CD4-positive, alpha-beta T cell (primary cell): ENCODE data around the gene ADGRV1. TPM values are rescaled to one million over a fixed set of nuclear protein-coding genes. Genes with fewer than 3 reads are reported as not detected.
A peak's percentile ranks its signal among the peaks of the same experiment; 100 is the strongest.

Experiments
- ATAC-seq: fragments of 200-7000 bp; cut with Tn5 transposase; one replicate; pipeline ENCODE4 v1.10.0; 2022; ENCODE audit warnings: mild to moderate bottlenecking; ENCODE audit not compliant: poor library complexity
- CTCF ChIA-PET: fragments of 350-600 bp; sonication (Branson Sonifier 250); formaldehyde crosslinking; loops from one replicate; lab custom pipeline; 2021; ENCODE audit warnings: antibody characterized with exemption, inconsistent platforms; lab: Charles Lee
- POLR2A ChIA-PET: fragments of 350-600 bp; sonication (Branson Sonifier 250); formaldehyde crosslinking; loops from one replicate; lab custom pipeline; 2021; ENCODE audit warnings: antibody characterized with exemption, inconsistent platforms; lab: Charles Lee
- DNase-seq, 14 experiments: peaks; one replicate each; pipeline ENCODE4 v3.0.0-alpha.2; 2013 to 2020; ENCODE audit warnings: mixed read lengths in 2 of 14
- H3K27ac ChIP-seq, 2 donors: one replicate each; pipeline versions ENCODE4 v1.5.1 to v1.7.0; 2013; ENCODE audit warnings: low read length in 2 of 2, low read depth in 1 of 2, mild to moderate bottlenecking in 1 of 2
- H3K27me3 ChIP-seq, 2 experiments: 1 replicate in 1 of 2; 2 replicates in 1 of 2; pipeline versions ENCODE4 v1.6.1 to v1.7.0; 2013; ENCODE audit warnings: low read length in 2 of 2, control low read depth in 1 of 2, mild to moderate bottlenecking in 1 of 2, moderate library complexity in 1 of 2; ENCODE audit not compliant: insufficient read depth in 2 of 2, control insufficient read depth in 1 of 2
- H3K36me3 ChIP-seq: one replicate; pipeline ENCODE4 v1.6.1; 2013; ENCODE audit warnings: low read length, control low read depth; ENCODE audit not compliant: insufficient read depth
- H3K4me1 ChIP-seq: one replicate; pipeline ENCODE4 v1.6.1; 2013; ENCODE audit warnings: low read length, control low read depth; ENCODE audit not compliant: insufficient read depth
- H3K4me3 ChIP-seq: one replicate; pipeline ENCODE4 v1.5.1; 2013; ENCODE audit warnings: mild to moderate bottlenecking, low read length, moderate library complexity
- H3K9me3 ChIP-seq, 2 experiments: 1 replicate in 1 of 2; 2 replicates in 1 of 2; pipeline versions ENCODE4 v1.6.1 to v1.7.0; 2013; ENCODE audit warnings: low read length in 2 of 2, mild to moderate bottlenecking in 2 of 2, control low read depth in 1 of 2, moderate library complexity in 1 of 2; ENCODE audit not compliant: control insufficient read depth in 1 of 2, insufficient read depth in 1 of 2
- H3K27ac Mint-ChIP-seq: one replicate; pipeline ENCODE4 v1.8.0; 2020; ENCODE audit warnings: mixed read lengths
- H3K27me3 Mint-ChIP-seq: one replicate; pipeline ENCODE4 v1.8.0; 2021; ENCODE audit warnings: mixed read lengths
- H3K36me3 Mint-ChIP-seq: one replicate; pipeline ENCODE4 v1.8.0; 2021; ENCODE audit warnings: low read depth, mixed read lengths
- H3K4me1 Mint-ChIP-seq: one replicate; pipeline ENCODE4 v1.8.0; 2021; ENCODE audit warnings: low read depth, mixed read lengths
- H3K4me3 Mint-ChIP-seq: one replicate; pipeline ENCODE4 v1.8.0; 2020; ENCODE audit warnings: mild to moderate bottlenecking, mixed read lengths
- H3K9me3 Mint-ChIP-seq: one replicate; pipeline ENCODE4 v1.8.0; 2020; ENCODE audit warnings: mixed read lengths
- intact Hi-C, 2 experiments: fragments of 100-400 bp; cut with DNase I in 1 of 2; cut with micrococcal nuclease in 1 of 2; formaldehyde crosslinking; loops; one replicate each; pipeline versions ENCODE4 v1.15.1 to v1.9.0; 2023 to 2025; cut with DNase I, micrococcal nuclease
- total RNA-seq, 174 experiments: library from RNA in 2 of 174; stranded (reverse) in 2 of 174; gene quantifications; one replicate each; pipeline ENCODE4 v1.2.3 and lab custom pipeline; 2021 to 2026
- TF ChIP-seq, protein P1 (sequence below): fragments of 200-600 bp; IDR thresholded peaks from one replicate; pipeline ENCODE4 v1.8.0; 2022; ENCODE audit warnings: antibody characterized with exemption, mild to moderate bottlenecking

ADGRV1 gene
- total RNA-seq, 2 experiments from 2014 or later, result 0.81 to 1.2 TPM

DNA sequence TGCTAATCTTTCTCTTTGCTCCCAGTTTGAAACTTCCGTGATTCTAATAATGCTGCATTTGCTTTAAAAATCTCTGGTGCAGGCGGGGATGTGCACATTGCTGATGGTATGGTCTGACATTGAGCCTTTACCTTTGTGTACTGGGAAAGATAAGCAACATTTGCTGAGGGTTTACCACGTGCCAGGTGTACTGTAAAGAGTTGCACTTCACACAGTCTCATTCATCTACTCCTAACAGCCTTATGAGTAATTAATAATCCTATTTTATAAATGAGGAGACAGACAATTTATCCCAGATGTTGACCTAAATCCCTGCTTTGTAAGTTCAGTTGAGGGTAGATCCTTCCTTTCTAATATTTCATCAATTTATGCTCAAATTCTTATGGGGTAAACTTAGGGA lies 726 bp upstream of the ADGRV1 start:
- Mint-ChIP-seq H3K36me3 (no peaks in the 10 kb centered on the region), H3K4me1 (peaks cover 11% of the 10 kb centered on the region), H3K27me3 (peaks cover 90% of the 10 kb centered on the region), H3K27ac (no peak overlapping the region), H3K9me3 (no peaks in the 10 kb centered on the region), H3K4me3 (peak overlapping the region; percentile 30)
- ChIA-PET CTCF (interaction anchor here (0.9 kb wide), 1 partner anchor 13 kb away, joined by 3 read pairs; no protein-coding TSS in a partner anchor), POLR2A (interaction anchor here (0.6 kb wide), 1 partner anchor 83 kb away, joined by 3 read pairs; the partner anchor contains the start of genes MBLAC2 and POLR3G)
- H3K27ac ChIP-seq, result no peak overlapping the region
- peaks cover 0 to 5% of the 10 kb centered on the region in 2 experiments for H3K9me3 ChIP-seq
- no peak overlapping the region for H3K4me3 ChIP-seq
- H3K4me1 ChIP-seq, result peaks cover 10% of the 10 kb centered on the region
- TF ChIP-seq, protein P1, sequence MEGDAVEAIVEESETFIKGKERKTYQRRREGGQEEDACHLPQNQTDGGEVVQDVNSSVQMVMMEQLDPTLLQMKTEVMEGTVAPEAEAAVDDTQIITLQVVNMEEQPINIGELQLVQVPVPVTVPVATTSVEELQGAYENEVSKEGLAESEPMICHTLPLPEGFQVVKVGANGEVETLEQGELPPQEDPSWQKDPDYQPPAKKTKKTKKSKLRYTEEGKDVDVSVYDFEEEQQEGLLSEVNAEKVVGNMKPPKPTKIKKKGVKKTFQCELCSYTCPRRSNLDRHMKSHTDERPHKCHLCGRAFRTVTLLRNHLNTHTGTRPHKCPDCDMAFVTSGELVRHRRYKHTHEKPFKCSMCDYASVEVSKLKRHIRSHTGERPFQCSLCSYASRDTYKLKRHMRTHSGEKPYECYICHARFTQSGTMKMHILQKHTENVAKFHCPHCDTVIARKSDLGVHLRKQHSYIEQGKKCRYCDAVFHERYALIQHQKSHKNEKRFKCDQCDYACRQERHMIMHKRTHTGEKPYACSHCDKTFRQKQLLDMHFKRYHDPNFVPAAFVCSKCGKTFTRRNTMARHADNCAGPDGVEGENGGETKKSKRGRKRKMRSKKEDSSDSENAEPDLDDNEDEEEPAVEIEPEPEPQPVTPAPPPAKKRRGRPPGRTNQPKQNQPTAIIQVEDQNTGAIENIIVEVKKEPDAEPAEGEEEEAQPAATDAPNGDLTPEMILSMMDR, result no peak
- DNase-seq (no peak), ATAC-seq (no peak)
- intact Hi-C loops, result no loop called here
- peaks cover 20 to 64% of the 10 kb centered on the region in 2 experiments for H3K27me3 ChIP-seq
- no peaks in the 10 kb centered on the region for H3K36me3 ChIP-seq

DNA sequence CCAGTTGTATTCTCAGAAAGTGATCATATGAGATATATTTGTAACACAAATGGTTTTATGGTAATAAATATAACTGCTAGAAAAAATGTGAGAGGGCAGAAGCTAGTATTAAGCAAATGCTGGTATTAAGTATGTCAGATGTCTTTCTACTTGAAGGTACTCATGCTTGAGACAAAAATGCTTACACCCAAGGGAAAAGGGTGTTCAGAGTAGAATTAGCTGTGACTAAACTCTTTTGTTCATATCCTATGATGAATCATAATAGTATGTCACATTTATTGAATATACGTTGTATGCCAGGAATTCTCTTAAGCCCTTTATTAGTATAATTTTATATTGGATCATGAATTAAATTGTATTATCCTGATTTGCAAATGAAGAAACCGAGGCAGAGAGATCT lies 2.2 kb downstream of the ADGRV1 start:
- Mint-ChIP-seq H3K27ac (no peak overlapping the region), H3K9me3 (no peaks in the 10 kb centered on the region), H3K36me3 (no peaks in the 10 kb centered on the region), H3K4me3 (no peak overlapping the region), H3K27me3 (peaks cover 87% of the 10 kb centered on the region), H3K4me1 (peaks cover 11% of the 10 kb centered on the region)
- Histone ChIP-seq H3K9me3 (peaks cover 0 to 5% of the 10 kb centered on the region in 2 experiments), H3K27ac (no peak overlapping the region), H3K36me3 (no peaks in the 10 kb centered on the region), H3K4me1 (peaks cover 10% of the 10 kb centered on the region), H3K27me3 (peaks cover 17 to 46% of the 10 kb centered on the region in 2 experiments), H3K4me3 (no peak overlapping the region)
- intact Hi-C loops, result no loop called here
- POLR2A ChIA-PET, result no interaction called here
- ATAC-seq (no peak), DNase-seq (no peak)
- TF ChIP-seq, protein P1, result no peak
- CTCF ChIA-PET, result no interaction called here

DNA sequence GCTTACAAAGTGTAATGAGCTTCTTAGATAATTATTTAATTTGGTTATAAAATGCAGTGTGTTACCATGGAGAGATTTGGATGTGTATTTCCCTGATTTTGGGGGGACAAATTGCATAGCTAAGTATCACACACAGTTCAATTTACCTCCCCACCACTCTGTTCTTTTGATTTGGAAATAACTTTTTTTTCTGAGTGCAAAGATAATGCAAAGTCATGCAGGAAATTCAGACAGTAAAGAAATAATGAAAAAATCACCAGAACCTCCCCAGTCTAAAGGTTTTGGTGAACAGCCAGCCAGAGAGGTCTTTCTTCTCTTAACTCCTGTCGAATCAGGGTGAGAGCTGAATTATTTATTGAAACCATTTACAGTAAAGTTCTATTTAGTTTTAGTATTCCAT lies 3.2 kb downstream of the ADGRV1 start:
- CTCF ChIA-PET, result no interaction called here
- Mint-ChIP-seq H3K27ac (no peak overlapping the region), H3K36me3 (no peaks in the 10 kb centered on the region), H3K4me3 (no peak overlapping the region), H3K9me3 (no peaks in the 10 kb centered on the region), H3K27me3 (peaks cover 81% of the 10 kb centered on the region), H3K4me1 (peaks cover 11% of the 10 kb centered on the region)
- ATAC-seq (no peak), DNase-seq (no peak)
- H3K27me3 ChIP-seq, result peaks cover 17 to 46% of the 10 kb centered on the region in 2 experiments
- intact Hi-C loops, result no loop called here
- TF ChIP-seq, protein P1, result no peak
- H3K27ac ChIP-seq, result no peak overlapping the region
- POLR2A ChIA-PET, result no interaction called here
- peaks cover 10% of the 10 kb centered on the region for H3K4me1 ChIP-seq
- H3K9me3 ChIP-seq, result peaks cover 0 to 5% of the 10 kb centered on the region in 2 experiments
- H3K36me3 ChIP-seq, result no peaks in the 10 kb centered on the region
- H3K4me3 ChIP-seq, result no peak overlapping the region
